HepG2 (cell line): ENCODE measurements around the gene PRKACA. TPM values are rescaled to one million over a fixed set of nuclear protein-coding genes. Genes with fewer than 3 reads are reported as not detected.
A peak's percentile ranks its signal among the peaks of the same experiment; 100 is the strongest.

ENCODE experiments used
- BRF2 ChIP-seq: sonication (generic); formaldehyde crosslinking; IDR thresholded peaks from 2 replicates; pipeline ENCODE4 v1.8.1; 2022; ENCODE audit warnings: mild to moderate bottlenecking, missing genetic modification reagents
- CC2D1A ChIP-seq: sonication (generic); formaldehyde crosslinking; IDR thresholded peaks from 2 replicates; pipeline ENCODE4 v1.8.1; 2023; ENCODE audit warnings: mild to moderate bottlenecking, missing genetic modification reagents
- DZIP1 ChIP-seq: sonication (generic); formaldehyde crosslinking; IDR thresholded peaks from 2 replicates; pipeline ENCODE4 v1.5.0; 2020; ENCODE audit warnings: mild to moderate bottlenecking, missing genetic modification reagents
- GTF3A ChIP-seq: sonication (generic); formaldehyde crosslinking; conservative IDR thresholded peaks from 2 replicates; pipeline ENCODE4 v1.4.0; 2020; ENCODE audit warnings: mild to moderate bottlenecking, missing genetic modification reagents
- HOMEZ ChIP-seq: IDR thresholded peaks from 2 replicates; pipeline ENCODE4 v1.6.1; 2016; ENCODE audit warnings: low read depth
- NAIF1 ChIP-seq: sonication (generic); formaldehyde crosslinking; IDR thresholded peaks from 2 replicates; pipeline ENCODE4 v1.5.0; 2020; ENCODE audit warnings: mild to moderate bottlenecking, missing genetic modification reagents, borderline replicate concordance
- SIX4 ChIP-seq: sonication (generic); formaldehyde crosslinking; IDR thresholded peaks from 2 replicates; pipeline ENCODE4 v1.4.0; 2020; ENCODE audit warnings: missing genetic modification reagents
- TARDBP ChIP-seq: sonication (generic); formaldehyde crosslinking; IDR thresholded peaks from 2 replicates; pipeline ENCODE4 v1.8.0; 2022; ENCODE audit warnings: mild to moderate bottlenecking, missing genetic modification reagents
- YEATS2 ChIP-seq: sonication (generic); formaldehyde crosslinking; IDR thresholded peaks from 2 replicates; pipeline ENCODE4 v1.4.0; 2020; ENCODE audit warnings: missing genetic modification reagents, borderline replicate concordance
- ZFP36L1 ChIP-seq: sonication (generic); formaldehyde crosslinking; IDR thresholded peaks from 2 replicates; pipeline ENCODE4 v1.8.0; 2022; ENCODE audit warnings: mild to moderate bottlenecking, missing genetic modification reagents, moderate library complexity
- ZNF124 ChIP-seq: sonication (generic); formaldehyde crosslinking; IDR thresholded peaks from 2 replicates; pipeline ENCODE4 v1.4.0; 2020; ENCODE audit warnings: missing genetic modification reagents
- ZNF281 ChIP-seq: sonication (generic); formaldehyde crosslinking; IDR thresholded peaks from 2 replicates; pipeline ENCODE4 v1.4.0; 2020; ENCODE audit warnings: missing genetic modification reagents, borderline replicate concordance
- ZNF574 ChIP-seq: sonication (generic); formaldehyde crosslinking; IDR thresholded peaks from 2 replicates; pipeline ENCODE4 v1.4.0; 2020; ENCODE audit warnings: missing genetic modification reagents
- ZSCAN25 ChIP-seq: sonication (generic); formaldehyde crosslinking; IDR thresholded peaks from 2 replicates; pipeline ENCODE4 v1.8.0; 2022; ENCODE audit warnings: mild to moderate bottlenecking, missing genetic modification reagents
- ZZZ3 ChIP-seq: sonication (generic); formaldehyde crosslinking; IDR thresholded peaks from 2 replicates; pipeline ENCODE4 v1.4.0; 2020; ENCODE audit warnings: missing genetic modification reagents, mild to moderate bottlenecking, borderline replicate concordance
- polyA plus RNA-seq, 8 experiments: library from polyadenylated mRNA; depleted of rRNA in 3 of 8; stranded (reverse) in 7 of 8; unstranded in 1 of 8; fragments of >200 nt; fragmentation: Illumina TruSeq in 4 of 8; extraction: Trizol in 4 of 8; gene quantifications; 2 replicates each; pipeline versions ENCODE4 v1.2.1 to v1.2.3, GENCODE V29; 2011 to 2016; ENCODE audit warnings: low read depth in 4 of 8, missing spikeins in 1 of 8, mixed read lengths in 1 of 8; ENCODE audit not compliant: insufficient read depth in 1 of 8
- total RNA-seq, 5 experiments: library from RNA; depleted of rRNA; stranded (reverse); fragments of >200 nt; fragmentation: Illumina TruSeq; extraction: Trizol; gene quantifications; 2 replicates each; pipeline ENCODE4 v1.2.3, GENCODE V29; 2016; ENCODE audit warnings: low read depth in 1 of 5

The PRKACA gene
- total and polyA plus RNA-seq, 2 of the 13 experiments (the other 11 are each of a cell fraction or from before 2014, with no cell fraction given), result 11.0 to 18.2 TPM

- no peak for TF ChIP-seq DZIP1 (CRISPR knock-in tag)
- no peak for TF ChIP-seq BRF2
- no peak for TF ChIP-seq GTF3A (CRISPR knock-in tag)
- no peak for TF ChIP-seq ZZZ3
- TF ChIP-seq ZFP36L1, result peak; percentile 97; the same call in 1 of the 2 replicates
- peak; percentile 66 for TF ChIP-seq HOMEZ (CRISPR knock-in tag)
- TF ChIP-seq SIX4, result 0 out of 2 replicates have a peak, but pooled peaks have one; percentile 8
- TF ChIP-seq CC2D1A, result 0 out of 2 replicates have a peak, but pooled peaks have one; percentile 82
- peak; percentile 71 for TF ChIP-seq ZNF574 (CRISPR knock-in tag)
- TF ChIP-seq ZNF281, result no peak
- no peak; the same call in 1 of the 2 replicates for TF ChIP-seq ZSCAN25 (CRISPR knock-in tag)
- TF ChIP-seq YEATS2 (CRISPR knock-in tag), result peak; percentile 87
- TF ChIP-seq TARDBP (CRISPR knock-in tag), result peak; percentile 52
- TF ChIP-seq NAIF1, result 0 out of 2 replicates have a peak, but pooled peaks have one; percentile 28
- no peak for TF ChIP-seq ZNF124
Observed at GRCh38 chr19:14136509-14137281, 19.1 kb upstream of the PRKACA start, which contains the start of gene ASF1B (continued).
